Uterus (tissue), 2 donors: ENCODE data around the gene LRCH3.

ENCODE experiments used
- POLR2A ChIP-seq, 2 donors: fragments of 450-650 bp; IDR thresholded peaks; one replicate each; pipeline ENCODE4 v1.6.1; 2016; ENCODE audit warnings: antibody characterized with exemption in 2 of 2, mild to moderate bottlenecking in 1 of 2, moderate library complexity in 1 of 2
- TF ChIP-seq, protein P1 (sequence below), 4 experiments: fragments of 200-600 bp in 2 of 4; fragments of 450-650 bp in 2 of 4; sonication (generic) in 2 of 4; IDR thresholded peaks; one replicate each; pipeline ENCODE4 v1.5.1; 2016 to 2019; ENCODE audit warnings: antibody characterized with exemption in 4 of 4, mild to moderate bottlenecking in 2 of 4, moderate library complexity in 1 of 4

GRCh38 chr3:197878427-197878826, 87.4 kb downstream of the LRCH3 start:
- TF ChIP-seq, protein P1, sequence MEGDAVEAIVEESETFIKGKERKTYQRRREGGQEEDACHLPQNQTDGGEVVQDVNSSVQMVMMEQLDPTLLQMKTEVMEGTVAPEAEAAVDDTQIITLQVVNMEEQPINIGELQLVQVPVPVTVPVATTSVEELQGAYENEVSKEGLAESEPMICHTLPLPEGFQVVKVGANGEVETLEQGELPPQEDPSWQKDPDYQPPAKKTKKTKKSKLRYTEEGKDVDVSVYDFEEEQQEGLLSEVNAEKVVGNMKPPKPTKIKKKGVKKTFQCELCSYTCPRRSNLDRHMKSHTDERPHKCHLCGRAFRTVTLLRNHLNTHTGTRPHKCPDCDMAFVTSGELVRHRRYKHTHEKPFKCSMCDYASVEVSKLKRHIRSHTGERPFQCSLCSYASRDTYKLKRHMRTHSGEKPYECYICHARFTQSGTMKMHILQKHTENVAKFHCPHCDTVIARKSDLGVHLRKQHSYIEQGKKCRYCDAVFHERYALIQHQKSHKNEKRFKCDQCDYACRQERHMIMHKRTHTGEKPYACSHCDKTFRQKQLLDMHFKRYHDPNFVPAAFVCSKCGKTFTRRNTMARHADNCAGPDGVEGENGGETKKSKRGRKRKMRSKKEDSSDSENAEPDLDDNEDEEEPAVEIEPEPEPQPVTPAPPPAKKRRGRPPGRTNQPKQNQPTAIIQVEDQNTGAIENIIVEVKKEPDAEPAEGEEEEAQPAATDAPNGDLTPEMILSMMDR (IDR thresholded peaks at IDR 0.05): no peak
- no peak for TF ChIP-seq POLR2A (IDR thresholded peaks at IDR 0.05)
